Activated CD8-positive, alpha-beta memory T cell treated with anti-CD3 and anti-CD28 coated beads, Interleukin-2, amount 10 ng/mL, durations not matched to agents 7 days and 5 days (primary cell): ENCODE results near the gene PRAMEF8. TPM values are rescaled to one million over a fixed set of nuclear protein-coding genes. Genes with fewer than 3 reads are reported as not detected.
"Not testable (repeated sequence)": the region's sequence is repeated elsewhere in the genome, so short reads cannot be mapped to it uniquely, and the experiment has no call there.

ENCODE experiments used
- ATAC-seq: fragments of 150-1000 bp; cut with Tn5 transposase; one replicate; pipeline ENCODE4 v1.10.0; 2021; ENCODE audit warnings: moderate library complexity
- CTCF ChIA-PET: fragments of 350-600 bp; sonication (Branson Sonifier 250); formaldehyde crosslinking; loops from one replicate; lab custom pipeline; 2021; ENCODE audit warnings: antibody characterized with exemption; lab: Charles Lee
- DNase-seq: peaks from one replicate; pipeline ENCODE4 v3.0.0-alpha.2; 2020
- H3K27ac Mint-ChIP-seq: one replicate; pipeline ENCODE4 v1.8.0; 2021; ENCODE audit warnings: mild to moderate bottlenecking, mixed read lengths
- H3K27me3 Mint-ChIP-seq: one replicate; pipeline ENCODE4 v1.8.0; 2021; ENCODE audit warnings: mixed read lengths
- H3K36me3 Mint-ChIP-seq: one replicate; pipeline ENCODE4 v1.8.0; 2021; ENCODE audit warnings: mild to moderate bottlenecking, mixed read lengths
- H3K4me1 Mint-ChIP-seq: one replicate; pipeline ENCODE4 v1.8.0; 2021; ENCODE audit warnings: mixed read lengths
- H3K4me3 Mint-ChIP-seq: one replicate; pipeline ENCODE4 v1.8.0; 2021; ENCODE audit warnings: mild to moderate bottlenecking, moderate library complexity, mixed read lengths
- H3K9me3 Mint-ChIP-seq: one replicate; pipeline ENCODE4 v1.8.0; 2022; ENCODE audit warnings: low read depth, mixed read lengths
- total RNA-seq, 2 experiments: library from RNA; stranded (reverse); gene quantifications; one replicate each; pipeline ENCODE4 v1.2.3, GENCODE V29; 2021

Gene PRAMEF8
- not detected for total RNA-seq

DNA sequence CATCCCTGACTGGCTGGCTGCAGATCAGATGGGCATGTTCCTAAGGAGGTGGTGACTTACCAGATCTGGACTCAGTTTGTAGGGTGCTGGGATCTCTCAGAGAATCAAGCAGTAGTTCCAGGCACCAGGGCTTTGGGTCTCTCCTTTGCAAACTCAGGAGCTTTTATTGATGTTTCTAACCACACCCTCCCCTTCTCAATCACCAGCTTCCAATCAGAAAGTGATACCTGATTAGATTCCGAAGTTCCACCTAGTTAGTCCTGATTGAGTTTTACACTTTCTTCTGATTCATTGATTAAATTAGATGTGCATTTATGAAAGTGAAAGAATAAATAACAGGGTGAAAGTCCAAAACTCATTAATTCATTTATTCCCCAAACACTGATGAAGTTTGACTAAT is at the start of gene PRAMEF8:
Gene PRAMEF8 (minus strand): TSS at position 101 of the 400 bp plus-strand sequence. CDS start 1,046 bp downstream, outside the sequence.
- H3K4me1 Mint-ChIP-seq, H3K27ac Mint-ChIP-seq, H3K36me3 Mint-ChIP-seq: not testable (repeated sequence)

DNA sequence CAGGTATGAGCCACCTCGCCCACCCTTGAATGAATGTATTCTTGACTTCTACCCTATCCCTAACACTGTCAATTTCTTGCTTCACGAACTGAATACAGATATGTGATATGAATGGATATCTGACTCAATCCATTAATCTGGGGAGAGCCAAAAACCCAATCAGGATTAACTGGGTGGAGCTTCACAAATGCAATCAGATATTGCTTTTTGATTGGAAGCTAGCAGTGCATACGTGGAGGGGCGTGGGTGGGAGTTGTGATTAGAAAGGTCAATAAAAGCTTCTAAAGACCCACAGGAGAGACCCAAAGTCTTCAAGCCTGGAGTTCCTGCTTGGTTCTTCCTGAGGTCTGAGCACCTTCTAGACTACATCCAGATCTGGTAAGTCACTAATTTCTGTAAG is 30.3 kb upstream of the PRAMEF8 start, which contains the start of gene PRAMEF15:
Gene PRAMEF15 (plus strand): TSS at position 301 of the 400 bp plus-strand sequence. CDS start 2,827 bp downstream, outside the sequence.
- DNase-seq, H3K36me3 Mint-ChIP-seq, H3K4me1 Mint-ChIP-seq, CTCF ChIA-PET, H3K9me3 Mint-ChIP-seq, ATAC-seq, H3K4me3 Mint-ChIP-seq, H3K27me3 Mint-ChIP-seq, H3K27ac Mint-ChIP-seq: not testable (repeated sequence)

More for the DNA sequence above, at the start of gene PRAMEF8:
- H3K9me3 Mint-ChIP-seq, DNase-seq, H3K27me3 Mint-ChIP-seq, H3K4me3 Mint-ChIP-seq, ATAC-seq, CTCF ChIA-PET: not testable (repeated sequence)

DNA sequence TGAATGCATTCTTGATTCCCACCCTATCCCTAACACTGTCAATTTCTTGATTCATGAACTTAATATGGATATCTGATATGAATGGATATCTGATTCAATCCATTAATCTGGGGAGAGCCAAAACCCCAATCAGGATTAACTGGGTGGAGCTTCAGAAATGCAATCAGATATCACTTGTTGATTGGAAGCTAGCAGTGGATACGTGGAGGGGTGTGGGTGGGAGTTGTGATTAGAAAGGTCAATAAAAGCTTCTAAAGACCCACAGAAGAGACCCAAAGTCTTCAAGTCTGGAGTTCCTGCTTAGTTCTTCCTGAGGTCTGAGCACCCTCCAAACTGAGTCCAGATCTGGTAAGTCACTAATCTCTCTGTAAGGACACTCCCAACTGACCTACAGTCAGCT is 18.3 kb upstream of the PRAMEF8 start, which contains the start of gene PRAMEF33:
Gene PRAMEF33 (plus strand): TSS at position 301 of the 400 bp plus-strand sequence. CDS start 2,416 bp downstream, outside the sequence.
- CTCF ChIA-PET, H3K27me3 Mint-ChIP-seq: not testable (repeated sequence)

DNA sequence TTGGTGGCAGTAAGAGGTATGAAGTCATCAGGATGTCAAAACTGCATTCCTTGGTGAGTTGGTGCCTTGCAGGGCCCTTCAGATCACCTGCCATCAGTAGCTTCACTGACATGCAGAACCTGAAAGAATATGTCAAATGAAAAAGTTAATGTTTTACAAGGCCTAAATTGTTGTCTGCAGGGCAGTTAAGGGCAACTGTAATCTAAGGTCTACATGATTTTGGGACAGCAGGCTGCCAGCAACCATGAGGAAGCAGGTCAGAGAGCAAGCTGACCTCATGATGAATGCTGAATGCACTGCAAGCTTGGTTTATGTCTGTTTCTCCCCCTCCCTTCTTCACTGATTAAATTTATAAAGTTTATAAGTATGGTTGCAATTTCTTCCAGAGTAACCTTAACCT is 17.3 kb upstream of the PRAMEF8 start:
- H3K4me1 Mint-ChIP-seq, DNase-seq, ATAC-seq, H3K4me3 Mint-ChIP-seq, H3K27ac Mint-ChIP-seq, H3K9me3 Mint-ChIP-seq, H3K27me3 Mint-ChIP-seq, CTCF ChIA-PET, H3K36me3 Mint-ChIP-seq: not testable (repeated sequence)

More for the DNA sequence above, 18.3 kb upstream of the PRAMEF8 start, which contains the start of gene PRAMEF33:
- not testable (repeated sequence) for DNase-seq, H3K4me3 Mint-ChIP-seq, H3K4me1 Mint-ChIP-seq, H3K9me3 Mint-ChIP-seq, H3K36me3 Mint-ChIP-seq, ATAC-seq, H3K27ac Mint-ChIP-seq

DNA sequence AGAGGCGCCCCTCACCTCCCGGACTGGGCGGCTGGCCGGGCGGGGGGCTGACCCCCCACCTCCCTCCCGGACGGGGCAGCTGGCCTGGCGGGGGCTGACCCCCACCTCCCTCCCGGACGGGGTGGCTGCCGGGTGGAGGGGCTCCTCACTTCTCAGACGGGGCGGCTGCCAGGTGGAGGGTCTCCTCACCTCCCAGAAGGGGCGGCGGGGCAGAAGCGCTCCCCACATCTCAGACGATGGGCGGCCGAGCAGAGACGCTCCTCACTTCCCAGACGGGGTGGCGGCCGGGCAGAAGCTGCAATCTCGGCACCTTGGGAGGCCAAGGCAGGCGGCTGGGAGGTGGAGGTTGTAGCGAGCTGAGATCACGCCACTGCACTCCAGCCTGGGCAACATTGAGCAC is 13.8 kb upstream of the PRAMEF8 start:
- H3K27me3 Mint-ChIP-seq, H3K4me3 Mint-ChIP-seq, DNase-seq: not testable (repeated sequence)

DNA sequence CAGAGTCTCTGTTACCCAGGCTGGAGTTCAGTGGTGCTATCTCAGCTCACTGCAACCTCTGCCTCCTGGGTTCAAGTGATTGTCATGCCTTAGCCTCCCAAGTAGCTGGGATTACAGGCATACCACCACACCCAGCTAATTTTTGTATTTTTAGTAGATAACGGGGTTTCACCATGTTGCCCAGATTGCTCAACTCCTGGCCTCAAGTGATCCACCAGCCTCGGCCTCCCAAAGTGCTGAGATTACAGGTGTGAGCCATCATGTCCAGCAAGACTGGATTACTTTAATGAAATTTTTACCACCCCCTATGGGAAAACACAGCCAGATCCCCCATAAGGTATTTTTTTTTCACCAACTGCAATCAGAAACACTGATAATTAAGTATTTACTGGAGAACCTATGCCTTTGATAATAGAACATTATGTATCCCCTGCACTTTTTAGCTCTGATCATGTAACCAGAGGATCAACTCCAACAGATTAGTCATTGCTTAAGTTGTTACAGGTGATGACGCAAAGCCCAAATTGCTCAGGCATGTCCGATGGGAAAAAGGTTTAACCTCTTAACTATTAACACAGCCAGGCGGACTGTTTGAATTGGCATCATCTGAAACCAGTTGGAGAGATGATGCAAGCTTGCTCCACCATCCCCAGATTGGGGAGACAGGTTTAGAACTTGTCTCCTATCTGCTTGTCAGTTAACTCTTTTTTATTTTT is 12.4 kb upstream of the PRAMEF8 start:
- H3K4me3 Mint-ChIP-seq, H3K4me1 Mint-ChIP-seq, H3K27ac Mint-ChIP-seq, H3K9me3 Mint-ChIP-seq, H3K27me3 Mint-ChIP-seq, H3K36me3 Mint-ChIP-seq, CTCF ChIA-PET, ATAC-seq, DNase-seq: not testable (repeated sequence)

More for the DNA sequence above, 13.8 kb upstream of the PRAMEF8 start:
- H3K27ac Mint-ChIP-seq, CTCF ChIA-PET, ATAC-seq, H3K36me3 Mint-ChIP-seq, H3K9me3 Mint-ChIP-seq, H3K4me1 Mint-ChIP-seq: not testable (repeated sequence)

DNA sequence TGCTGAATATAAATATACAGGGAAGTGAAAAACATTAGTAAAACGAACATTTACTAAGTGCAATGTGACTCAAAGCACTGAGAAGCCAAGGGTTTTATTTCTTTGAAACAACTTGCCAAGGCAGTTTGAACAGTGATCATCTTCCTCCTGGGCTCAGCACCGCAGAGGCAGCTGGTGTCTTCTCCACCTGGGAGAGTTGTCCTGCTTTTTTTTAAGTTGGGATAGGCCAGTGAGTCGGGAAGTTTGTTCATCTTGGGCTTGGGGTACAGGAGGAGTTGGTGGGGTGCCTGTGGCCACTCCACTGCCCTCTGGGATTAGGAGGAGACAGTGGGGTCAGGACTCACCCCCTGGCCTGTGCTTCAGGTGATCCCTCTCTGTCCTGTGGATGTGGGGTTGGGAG is 4.1 kb upstream of the PRAMEF8 start:
- ATAC-seq, H3K9me3 Mint-ChIP-seq, CTCF ChIA-PET, H3K4me3 Mint-ChIP-seq, DNase-seq, H3K27ac Mint-ChIP-seq, H3K27me3 Mint-ChIP-seq, H3K36me3 Mint-ChIP-seq, H3K4me1 Mint-ChIP-seq: not testable (repeated sequence)

DNA sequence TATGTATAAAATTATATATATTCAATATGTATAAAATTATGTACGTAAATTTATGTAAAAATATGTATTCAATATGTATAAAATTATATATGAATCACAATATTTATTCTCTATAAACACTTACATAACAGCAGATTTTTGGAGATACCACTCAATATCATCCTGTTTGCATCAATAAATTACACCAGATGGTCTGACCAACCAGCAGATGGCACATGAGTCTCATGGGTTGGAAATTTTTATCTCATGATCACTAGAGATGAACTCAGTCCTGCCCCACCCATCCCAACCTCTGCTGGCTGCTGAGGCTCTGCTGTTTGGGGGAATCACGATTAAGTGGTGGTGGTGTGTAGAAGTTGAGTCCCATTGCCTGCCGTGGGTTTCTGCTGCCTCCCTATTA is 5.3 kb downstream of the PRAMEF8 start:
- ATAC-seq, CTCF ChIA-PET, H3K4me3 Mint-ChIP-seq, H3K9me3 Mint-ChIP-seq, DNase-seq, H3K36me3 Mint-ChIP-seq, H3K4me1 Mint-ChIP-seq, H3K27me3 Mint-ChIP-seq, H3K27ac Mint-ChIP-seq: not testable (repeated sequence)

DNA sequence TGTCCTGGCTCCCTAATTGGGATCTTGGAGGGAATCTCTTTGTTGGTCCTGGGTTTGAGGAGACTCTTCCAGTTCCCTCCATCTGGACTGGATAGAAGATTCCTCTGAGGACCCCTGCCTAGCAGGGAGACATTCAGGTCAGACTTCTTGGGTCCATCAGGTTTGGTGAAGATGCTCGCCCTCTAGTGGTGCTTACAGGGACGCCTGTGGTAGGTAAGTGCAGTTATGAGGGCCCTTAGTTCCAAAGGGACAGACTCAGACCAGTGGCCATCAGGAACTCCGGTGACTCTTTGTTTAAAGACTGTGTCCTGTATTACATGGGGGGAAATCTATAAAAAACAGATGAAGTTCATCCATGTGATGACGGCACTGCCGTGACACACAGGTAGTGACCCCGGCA is 7.9 kb downstream of the PRAMEF8 start:
- H3K27ac Mint-ChIP-seq, H3K36me3 Mint-ChIP-seq: not testable (repeated sequence)

DNA sequence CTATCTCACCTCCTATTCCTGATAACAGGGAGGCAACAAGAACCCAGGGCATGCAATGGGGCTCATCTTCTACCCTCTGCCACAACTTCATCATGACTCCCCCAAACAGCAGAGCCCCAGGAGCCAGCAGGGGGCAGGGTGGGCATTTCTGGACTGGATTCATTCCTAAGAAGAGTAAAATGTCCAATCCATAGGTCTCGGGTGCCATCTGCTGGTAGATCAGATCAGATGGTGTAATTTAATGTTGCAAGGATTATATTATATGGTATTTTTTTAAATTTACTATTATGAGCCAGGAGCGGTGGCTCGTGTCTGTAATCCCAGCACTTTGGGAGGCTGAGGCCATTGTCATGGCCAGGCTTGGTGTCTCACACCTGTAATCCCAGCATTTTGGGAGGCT is 19.8 kb downstream of the PRAMEF8 start:
- ATAC-seq, H3K4me1 Mint-ChIP-seq, CTCF ChIA-PET, DNase-seq, H3K36me3 Mint-ChIP-seq, H3K9me3 Mint-ChIP-seq, H3K4me3 Mint-ChIP-seq, H3K27ac Mint-ChIP-seq, H3K27me3 Mint-ChIP-seq: not testable (repeated sequence)

More for the DNA sequence above, 7.9 kb downstream of the PRAMEF8 start:
- H3K4me1 Mint-ChIP-seq, ATAC-seq, H3K4me3 Mint-ChIP-seq, CTCF ChIA-PET, DNase-seq, H3K27me3 Mint-ChIP-seq, H3K9me3 Mint-ChIP-seq: not testable (repeated sequence)

DNA sequence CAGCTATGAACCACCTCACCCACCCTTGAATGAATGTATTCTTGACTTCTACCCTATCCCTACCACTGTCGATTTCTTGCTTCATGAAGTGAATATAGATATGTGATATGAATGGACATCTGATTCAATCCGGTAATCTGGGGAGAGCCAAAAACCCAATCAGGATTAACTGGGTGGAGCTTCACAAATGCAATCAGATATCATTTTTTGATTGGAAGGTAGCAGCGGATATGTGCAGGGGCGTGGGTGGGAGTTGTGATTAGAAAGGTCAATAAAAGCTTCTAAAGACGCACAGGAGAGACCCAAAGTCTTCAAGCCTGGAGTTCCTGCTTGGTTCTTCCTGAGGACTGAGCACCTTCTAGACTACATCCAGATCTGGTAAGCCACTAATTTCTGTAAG is 31.0 kb downstream of the PRAMEF8 start, which contains the start of gene PRAMEF5:
Gene PRAMEF5 (plus strand): TSS at position 301 of the 400 bp plus-strand sequence. CDS start 5,071 bp downstream, outside the sequence.
- H3K36me3 Mint-ChIP-seq, ATAC-seq, H3K27me3 Mint-ChIP-seq, H3K4me3 Mint-ChIP-seq, H3K4me1 Mint-ChIP-seq, DNase-seq, CTCF ChIA-PET, H3K9me3 Mint-ChIP-seq, H3K27ac Mint-ChIP-seq: not testable (repeated sequence)

DNA sequence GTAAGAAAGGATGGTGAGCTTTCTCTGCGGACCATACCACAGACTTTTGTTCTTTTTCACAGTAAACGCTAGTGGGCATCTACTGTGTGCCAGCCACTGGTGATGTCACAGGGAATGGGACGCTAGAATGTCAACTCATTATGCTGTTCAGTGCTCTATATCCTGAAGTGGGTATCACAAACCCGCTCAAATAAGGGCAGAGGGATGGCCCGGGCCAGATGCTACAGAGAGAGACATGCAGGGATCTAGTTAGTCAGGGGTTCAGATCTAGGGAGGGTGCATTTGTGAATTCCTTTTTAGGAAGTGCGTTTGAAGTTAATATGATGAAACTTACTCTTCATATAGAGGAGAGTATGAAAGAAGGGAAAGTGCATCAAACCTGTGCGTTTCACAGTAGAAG is 37.8 kb downstream of the PRAMEF8 start:
- H3K4me3 Mint-ChIP-seq, H3K9me3 Mint-ChIP-seq, DNase-seq, H3K4me1 Mint-ChIP-seq, H3K27me3 Mint-ChIP-seq, ATAC-seq, H3K36me3 Mint-ChIP-seq, H3K27ac Mint-ChIP-seq, CTCF ChIA-PET: not testable (repeated sequence)

DNA sequence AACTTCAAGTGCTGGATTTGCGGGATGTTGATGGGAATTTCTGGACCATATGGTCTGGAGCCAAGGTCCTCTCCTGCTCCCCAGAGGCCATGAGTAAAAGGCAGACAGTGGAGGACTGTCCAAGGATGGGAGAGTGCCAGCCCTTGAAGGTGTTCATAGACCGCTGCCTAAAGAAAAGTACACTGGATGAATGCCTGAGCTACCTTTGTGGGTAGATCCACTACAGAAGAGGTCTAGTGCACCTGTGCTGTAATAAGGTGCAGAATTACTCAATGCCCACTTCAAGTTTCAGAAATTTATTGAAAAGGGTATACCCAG is 38.4 kb downstream of the PRAMEF8 start:
- DNase-seq, H3K9me3 Mint-ChIP-seq, H3K27ac Mint-ChIP-seq, H3K36me3 Mint-ChIP-seq, H3K4me1 Mint-ChIP-seq, CTCF ChIA-PET, H3K27me3 Mint-ChIP-seq, ATAC-seq, H3K4me3 Mint-ChIP-seq: not testable (repeated sequence)

DNA sequence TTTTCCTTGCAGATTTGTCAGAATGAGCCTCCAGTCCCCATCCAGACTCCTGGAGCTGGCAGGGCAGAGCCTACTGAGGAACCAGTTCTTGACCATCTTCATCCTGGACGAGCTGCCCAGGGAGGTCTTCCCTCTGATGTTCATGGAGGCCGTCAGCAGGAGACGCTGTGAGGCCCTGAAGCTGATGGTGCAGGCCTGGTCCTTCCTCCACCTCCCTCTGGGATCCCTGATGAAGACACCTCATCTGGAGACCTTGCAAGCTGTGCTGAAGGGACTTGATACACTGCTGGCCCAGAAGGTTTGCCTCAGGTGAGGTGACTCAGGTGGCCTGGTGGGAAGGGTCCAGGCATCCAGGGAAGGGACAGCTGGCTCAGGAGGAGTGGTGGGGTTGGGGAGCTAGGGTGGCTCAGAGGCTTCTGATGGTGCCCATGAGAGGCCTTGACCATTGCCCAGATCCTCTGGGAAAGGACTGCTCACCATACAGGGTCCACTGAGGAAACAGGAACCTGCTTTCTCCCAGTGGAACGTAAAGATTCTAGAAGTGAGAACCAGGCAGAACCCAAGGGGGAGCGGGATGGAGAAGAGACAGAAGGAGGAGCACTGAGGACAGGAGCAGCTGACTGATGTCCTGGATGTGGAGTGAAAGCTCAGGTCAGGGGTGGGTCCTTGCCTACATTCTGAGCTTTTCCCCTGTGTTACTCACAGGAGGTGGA is 38.9 kb downstream of the PRAMEF8 start:
- H3K27me3 Mint-ChIP-seq, H3K4me3 Mint-ChIP-seq, CTCF ChIA-PET, DNase-seq, ATAC-seq, H3K9me3 Mint-ChIP-seq, H3K27ac Mint-ChIP-seq, H3K4me1 Mint-ChIP-seq, H3K36me3 Mint-ChIP-seq: not testable (repeated sequence)
